ENCODE measurements around the gene TBC1D22B. TPM values are rescaled to one million over a fixed set of nuclear protein-coding genes. Genes with fewer than 3 reads are reported as not detected.
A peak's percentile ranks its signal among the peaks of the same experiment; 100 is the strongest.

Gene TBC1D22B
- total and polyA plus RNA-seq, 9 of the 15 experiments (the other 6 are each of a cell fraction or from before 2014, with no cell fraction given), result 4.8 to 24.2 (median 13.5) TPM

DNA sequence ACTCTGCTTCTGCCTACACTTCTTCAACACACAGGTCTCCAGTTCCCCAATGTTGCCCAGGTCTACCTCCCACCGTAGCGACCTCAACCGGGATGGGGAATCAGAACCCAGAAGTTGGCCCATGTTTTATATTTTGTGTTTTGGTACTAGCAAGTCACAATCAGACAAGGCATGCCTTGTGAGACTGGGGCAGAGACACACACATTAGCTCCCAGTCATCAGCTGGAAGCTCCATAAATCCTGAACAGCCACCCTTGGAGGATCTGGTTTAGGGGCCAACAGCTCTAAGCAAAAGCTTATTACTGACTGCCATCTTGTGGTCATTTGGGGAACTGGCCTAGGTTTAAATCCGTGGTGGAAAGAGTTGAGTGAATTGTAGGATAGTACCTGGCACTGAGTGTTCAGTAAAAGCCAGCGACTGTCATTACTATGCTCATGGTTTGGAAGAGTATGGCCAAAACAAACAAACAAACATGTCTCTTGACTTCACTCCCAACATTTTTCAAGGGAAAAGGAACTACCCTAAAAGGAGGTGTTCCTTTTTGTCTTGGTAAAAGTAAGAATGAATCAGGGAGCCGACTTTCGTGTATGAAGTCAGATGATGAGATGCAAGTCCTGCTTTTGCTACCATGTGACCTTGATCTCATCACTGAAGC is 47.1 kb upstream of the TBC1D22B start (continued):
- TF ChIP-seq, protein P1, sequence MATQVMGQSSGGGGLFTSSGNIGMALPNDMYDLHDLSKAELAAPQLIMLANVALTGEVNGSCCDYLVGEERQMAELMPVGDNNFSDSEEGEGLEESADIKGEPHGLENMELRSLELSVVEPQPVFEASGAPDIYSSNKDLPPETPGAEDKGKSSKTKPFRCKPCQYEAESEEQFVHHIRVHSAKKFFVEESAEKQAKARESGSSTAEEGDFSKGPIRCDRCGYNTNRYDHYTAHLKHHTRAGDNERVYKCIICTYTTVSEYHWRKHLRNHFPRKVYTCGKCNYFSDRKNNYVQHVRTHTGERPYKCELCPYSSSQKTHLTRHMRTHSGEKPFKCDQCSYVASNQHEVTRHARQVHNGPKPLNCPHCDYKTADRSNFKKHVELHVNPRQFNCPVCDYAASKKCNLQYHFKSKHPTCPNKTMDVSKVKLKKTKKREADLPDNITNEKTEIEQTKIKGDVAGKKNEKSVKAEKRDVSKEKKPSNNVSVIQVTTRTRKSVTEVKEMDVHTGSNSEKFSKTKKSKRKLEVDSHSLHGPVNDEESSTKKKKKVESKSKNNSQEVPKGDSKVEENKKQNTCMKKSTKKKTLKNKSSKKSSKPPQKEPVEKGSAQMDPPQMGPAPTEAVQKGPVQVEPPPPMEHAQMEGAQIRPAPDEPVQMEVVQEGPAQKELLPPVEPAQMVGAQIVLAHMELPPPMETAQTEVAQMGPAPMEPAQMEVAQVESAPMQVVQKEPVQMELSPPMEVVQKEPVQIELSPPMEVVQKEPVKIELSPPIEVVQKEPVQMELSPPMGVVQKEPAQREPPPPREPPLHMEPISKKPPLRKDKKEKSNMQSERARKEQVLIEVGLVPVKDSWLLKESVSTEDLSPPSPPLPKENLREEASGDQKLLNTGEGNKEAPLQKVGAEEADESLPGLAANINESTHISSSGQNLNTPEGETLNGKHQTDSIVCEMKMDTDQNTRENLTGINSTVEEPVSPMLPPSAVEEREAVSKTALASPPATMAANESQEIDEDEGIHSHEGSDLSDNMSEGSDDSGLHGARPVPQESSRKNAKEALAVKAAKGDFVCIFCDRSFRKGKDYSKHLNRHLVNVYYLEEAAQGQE (IDR thresholded peaks at IDR 0.05; ENCODE audit: borderline replicate concordance), result peak; percentile 97
- TF ChIP-seq, protein P1 (CRISPR knock-in tag; IDR thresholded peaks at IDR 0.05; ENCODE audit: low read depth), result no peak
- TF ChIP-seq, protein P2, sequence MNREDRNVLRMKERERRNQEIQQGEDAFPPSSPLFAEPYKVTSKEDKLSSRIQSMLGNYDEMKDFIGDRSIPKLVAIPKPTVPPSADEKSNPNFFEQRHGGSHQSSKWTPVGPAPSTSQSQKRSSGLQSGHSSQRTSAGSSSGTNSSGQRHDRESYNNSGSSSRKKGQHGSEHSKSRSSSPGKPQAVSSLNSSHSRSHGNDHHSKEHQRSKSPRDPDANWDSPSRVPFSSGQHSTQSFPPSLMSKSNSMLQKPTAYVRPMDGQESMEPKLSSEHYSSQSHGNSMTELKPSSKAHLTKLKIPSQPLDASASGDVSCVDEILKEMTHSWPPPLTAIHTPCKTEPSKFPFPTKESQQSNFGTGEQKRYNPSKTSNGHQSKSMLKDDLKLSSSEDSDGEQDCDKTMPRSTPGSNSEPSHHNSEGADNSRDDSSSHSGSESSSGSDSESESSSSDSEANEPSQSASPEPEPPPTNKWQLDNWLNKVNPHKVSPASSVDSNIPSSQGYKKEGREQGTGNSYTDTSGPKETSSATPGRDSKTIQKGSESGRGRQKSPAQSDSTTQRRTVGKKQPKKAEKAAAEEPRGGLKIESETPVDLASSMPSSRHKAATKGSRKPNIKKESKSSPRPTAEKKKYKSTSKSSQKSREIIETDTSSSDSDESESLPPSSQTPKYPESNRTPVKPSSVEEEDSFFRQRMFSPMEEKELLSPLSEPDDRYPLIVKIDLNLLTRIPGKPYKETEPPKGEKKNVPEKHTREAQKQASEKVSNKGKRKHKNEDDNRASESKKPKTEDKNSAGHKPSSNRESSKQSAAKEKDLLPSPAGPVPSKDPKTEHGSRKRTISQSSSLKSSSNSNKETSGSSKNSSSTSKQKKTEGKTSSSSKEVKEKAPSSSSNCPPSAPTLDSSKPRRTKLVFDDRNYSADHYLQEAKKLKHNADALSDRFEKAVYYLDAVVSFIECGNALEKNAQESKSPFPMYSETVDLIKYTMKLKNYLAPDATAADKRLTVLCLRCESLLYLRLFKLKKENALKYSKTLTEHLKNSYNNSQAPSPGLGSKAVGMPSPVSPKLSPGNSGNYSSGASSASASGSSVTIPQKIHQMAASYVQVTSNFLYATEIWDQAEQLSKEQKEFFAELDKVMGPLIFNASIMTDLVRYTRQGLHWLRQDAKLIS (CRISPR knock-in tag; IDR thresholded peaks at IDR 0.05), result no peak
- TF ChIP-seq TEAD4 (IDR thresholded peaks at IDR 0.05; ENCODE audit: low read length) (0 out of 2 replicates have a peak, but pooled peaks have one; percentile 38), TEAD4 (CRISPR knock-in tag; IDR thresholded peaks at IDR 0.05; ENCODE audit: borderline replicate concordance) (no peak), NFIX (CRISPR knock-in tag; IDR thresholded peaks at IDR 0.05; ENCODE audit: low read depth) (no peak), ZNF41 (CRISPR knock-in tag; conservative IDR thresholded peaks at IDR 0.05) (no peak), PREB (CRISPR knock-in tag; IDR thresholded peaks at IDR 0.05) (no peak), PHTF2 (CRISPR knock-in tag; IDR thresholded peaks at IDR 0.05) (no peak), ZEB2 (IDR thresholded peaks at IDR 0.05) (peak; percentile 51; the same call in 1 of the 2 replicates), SIN3A (IDR thresholded peaks at IDR 0.05; ENCODE audit: borderline replicate concordance in 2 of 2, control insufficient read depth in 1 of 2, low read depth in 2 of 2, low read length in 2 of 2) (peak in 1 of 2 experiments; percentile 52; a peak in 1 of 4 replicates), ATF1 (CRISPR knock-in tag; IDR thresholded peaks at IDR 0.05) (no peak), ATF1 (tag; IDR thresholded peaks at IDR 0.05) (0 out of 2 replicates have a peak, but pooled peaks have one; percentile 20)
- TF ChIP-seq, protein P3, sequence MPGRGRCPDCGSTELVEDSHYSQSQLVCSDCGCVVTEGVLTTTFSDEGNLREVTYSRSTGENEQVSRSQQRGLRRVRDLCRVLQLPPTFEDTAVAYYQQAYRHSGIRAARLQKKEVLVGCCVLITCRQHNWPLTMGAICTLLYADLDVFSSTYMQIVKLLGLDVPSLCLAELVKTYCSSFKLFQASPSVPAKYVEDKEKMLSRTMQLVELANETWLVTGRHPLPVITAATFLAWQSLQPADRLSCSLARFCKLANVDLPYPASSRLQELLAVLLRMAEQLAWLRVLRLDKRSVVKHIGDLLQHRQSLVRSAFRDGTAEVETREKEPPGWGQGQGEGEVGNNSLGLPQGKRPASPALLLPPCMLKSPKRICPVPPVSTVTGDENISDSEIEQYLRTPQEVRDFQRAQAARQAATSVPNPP (IDR thresholded peaks at IDR 0.05; ENCODE audit: borderline replicate concordance, insufficient read depth, insufficient read length), result no peak
